GM12878 (cell line): ENCODE results near the gene RAP1A. TPM values are rescaled to one million over a fixed set of nuclear protein-coding genes. Genes with fewer than 3 reads are reported as not detected.

Experiments
- ETV6 ChIP-seq, 2 experiments: fragments of 450-650 bp in 1 of 2; IDR thresholded peaks in 1 of 2; conservative IDR thresholded peaks in 1 of 2; 2 replicates each; pipeline ENCODE4 v1.6.1; 2014; ENCODE audit warnings: antibody characterized with exemption in 1 of 2, borderline replicate concordance in 1 of 2, low read depth in 1 of 2, mild to moderate bottlenecking in 1 of 2, moderate library complexity in 1 of 2
- HCFC1 ChIP-seq: fragments of 150-350 bp; IDR thresholded peaks from 2 replicates; pipeline ENCODE4 v1.6.1; 2014; ENCODE audit warnings: low read length
- IRF4 ChIP-seq: IDR thresholded peaks from 2 replicates; pipeline ENCODE4 v1.6.1; 2011; ENCODE audit warnings: low read depth, low read length
- LARP7 ChIP-seq: fragments of 450-650 bp; IDR thresholded peaks from 2 replicates; pipeline ENCODE4 v1.6.1; 2017; ENCODE audit warnings: mild to moderate bottlenecking
- SMAD1 ChIP-seq: fragments of 450-650 bp; IDR thresholded peaks from 2 replicates; pipeline ENCODE4 v1.6.1; 2018; ENCODE audit warnings: mild to moderate bottlenecking, low read depth; ENCODE audit not compliant: partially characterized antibody
- SMAD5 ChIP-seq: IDR thresholded peaks from 2 replicates; pipeline ENCODE4 v1.6.1; 2016; ENCODE audit warnings: antibody characterized with exemption, low read depth
- TCF3 ChIP-seq: IDR thresholded peaks from 2 replicates; pipeline ENCODE4 v1.6.1; 2012; ENCODE audit warnings: low read depth, mild to moderate bottlenecking, low read length, borderline replicate concordance; ENCODE audit not compliant: insufficient read depth
- polyA plus RNA-seq, 11 experiments: library from polyadenylated mRNA; depleted of rRNA in 4 of 11; unstranded in 6 of 11; stranded (reverse) in 5 of 11; fragments of >200 nt; fragmentation: Nextera tagmentation in 4 of 11; fragmentation: Illumina TruSeq in 1 of 11; extraction: Ambion mirVana in 4 of 11; extraction: Trizol in 1 of 11; gene quantifications; 1 replicate in 1 of 11; 2 replicates in 10 of 11; pipeline versions ENCODE4 v1.2.1 to v1.2.3, GENCODE V29; 2011 to 2016; ENCODE audit warnings: inconsistent platforms in 2 of 11, missing spikeins in 2 of 11, low read depth in 1 of 11
- total RNA-seq, 4 experiments: library from RNA; depleted of rRNA in 3 of 4; stranded (reverse); fragments of >200 nt in 3 of 4; fragmentation: Illumina TruSeq in 1 of 4; extraction: Trizol in 1 of 4; gene quantifications; 2 replicates each; pipeline versions ENCODE4 v1.2.1 to v1.2.3, GENCODE V29; 2013 to 2021
- TF ChIP-seq, protein P1 (sequence below): IDR thresholded peaks from 2 replicates; pipeline ENCODE4 v1.6.1; 2012; ENCODE audit warnings: improper control_type of control experiment, low read depth, low read length; ENCODE audit not compliant: insufficient replicate concordance
- TF ChIP-seq, protein P2 (sequence below): fragments of 450-650 bp; IDR thresholded peaks from 2 replicates; pipeline ENCODE4 v1.6.1; 2017; ENCODE audit warnings: mild to moderate bottlenecking, low read depth, inconsistent platforms; ENCODE audit not compliant: poor library complexity, severe bottlenecking
- TF ChIP-seq, protein P3 (sequence below): IDR thresholded peaks from 2 replicates; pipeline ENCODE4 v1.6.1; 2011; ENCODE audit warnings: borderline replicate concordance, low read depth, mild to moderate bottlenecking, moderate library complexity, low read length; ENCODE audit not compliant: insufficient read depth, poor library complexity, severe bottlenecking

The RAP1A gene
- total and polyA plus RNA-seq, 10 of the 15 experiments (the other 5 are each of a cell fraction or from before 2014, with no cell fraction given): 38.4 to 213 (median 86.0) TPM

GRCh38 chr1:111620441-111620971 is 917 bp downstream of the RAP1A start (continued):
- TF ChIP-seq, protein P1, sequence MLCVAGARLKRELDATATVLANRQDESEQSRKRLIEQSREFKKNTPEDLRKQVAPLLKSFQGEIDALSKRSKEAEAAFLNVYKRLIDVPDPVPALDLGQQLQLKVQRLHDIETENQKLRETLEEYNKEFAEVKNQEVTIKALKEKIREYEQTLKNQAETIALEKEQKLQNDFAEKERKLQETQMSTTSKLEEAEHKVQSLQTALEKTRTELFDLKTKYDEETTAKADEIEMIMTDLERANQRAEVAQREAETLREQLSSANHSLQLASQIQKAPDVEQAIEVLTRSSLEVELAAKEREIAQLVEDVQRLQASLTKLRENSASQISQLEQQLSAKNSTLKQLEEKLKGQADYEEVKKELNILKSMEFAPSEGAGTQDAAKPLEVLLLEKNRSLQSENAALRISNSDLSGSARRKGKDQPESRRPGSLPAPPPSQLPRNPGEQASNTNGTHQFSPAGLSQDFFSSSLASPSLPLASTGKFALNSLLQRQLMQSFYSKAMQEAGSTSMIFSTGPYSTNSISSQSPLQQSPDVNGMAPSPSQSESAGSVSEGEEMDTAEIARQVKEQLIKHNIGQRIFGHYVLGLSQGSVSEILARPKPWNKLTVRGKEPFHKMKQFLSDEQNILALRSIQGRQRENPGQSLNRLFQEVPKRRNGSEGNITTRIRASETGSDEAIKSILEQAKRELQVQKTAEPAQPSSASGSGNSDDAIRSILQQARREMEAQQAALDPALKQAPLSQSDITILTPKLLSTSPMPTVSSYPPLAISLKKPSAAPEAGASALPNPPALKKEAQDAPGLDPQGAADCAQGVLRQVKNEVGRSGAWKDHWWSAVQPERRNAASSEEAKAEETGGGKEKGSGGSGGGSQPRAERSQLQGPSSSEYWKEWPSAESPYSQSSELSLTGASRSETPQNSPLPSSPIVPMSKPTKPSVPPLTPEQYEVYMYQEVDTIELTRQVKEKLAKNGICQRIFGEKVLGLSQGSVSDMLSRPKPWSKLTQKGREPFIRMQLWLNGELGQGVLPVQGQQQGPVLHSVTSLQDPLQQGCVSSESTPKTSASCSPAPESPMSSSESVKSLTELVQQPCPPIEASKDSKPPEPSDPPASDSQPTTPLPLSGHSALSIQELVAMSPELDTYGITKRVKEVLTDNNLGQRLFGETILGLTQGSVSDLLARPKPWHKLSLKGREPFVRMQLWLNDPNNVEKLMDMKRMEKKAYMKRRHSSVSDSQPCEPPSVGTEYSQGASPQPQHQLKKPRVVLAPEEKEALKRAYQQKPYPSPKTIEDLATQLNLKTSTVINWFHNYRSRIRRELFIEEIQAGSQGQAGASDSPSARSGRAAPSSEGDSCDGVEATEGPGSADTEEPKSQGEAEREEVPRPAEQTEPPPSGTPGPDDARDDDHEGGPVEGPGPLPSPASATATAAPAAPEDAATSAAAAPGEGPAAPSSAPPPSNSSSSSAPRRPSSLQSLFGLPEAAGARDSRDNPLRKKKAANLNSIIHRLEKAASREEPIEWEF: no peak
- TF ChIP-seq LARP7 (no peak), TCF3 (no peak), IRF4 (no peak), HCFC1 (no peak), SMAD1 (peak; percentile 45), ETV6 (conservative IDR thresholded peaks at IDR 0.05 in 1 of 2, IDR thresholded peaks at IDR 0.05 in 1 of 2; ENCODE audit: borderline replicate concordance in 1 of 2, low read depth in 1 of 2) (0 out of 4 replicates have a peak, but pooled peaks of 1 of the 2 experiments have one; percentile 8), SMAD5 (peak; percentile 33; the same call in 1 of the 2 replicates)
- TF ChIP-seq, protein P2, sequence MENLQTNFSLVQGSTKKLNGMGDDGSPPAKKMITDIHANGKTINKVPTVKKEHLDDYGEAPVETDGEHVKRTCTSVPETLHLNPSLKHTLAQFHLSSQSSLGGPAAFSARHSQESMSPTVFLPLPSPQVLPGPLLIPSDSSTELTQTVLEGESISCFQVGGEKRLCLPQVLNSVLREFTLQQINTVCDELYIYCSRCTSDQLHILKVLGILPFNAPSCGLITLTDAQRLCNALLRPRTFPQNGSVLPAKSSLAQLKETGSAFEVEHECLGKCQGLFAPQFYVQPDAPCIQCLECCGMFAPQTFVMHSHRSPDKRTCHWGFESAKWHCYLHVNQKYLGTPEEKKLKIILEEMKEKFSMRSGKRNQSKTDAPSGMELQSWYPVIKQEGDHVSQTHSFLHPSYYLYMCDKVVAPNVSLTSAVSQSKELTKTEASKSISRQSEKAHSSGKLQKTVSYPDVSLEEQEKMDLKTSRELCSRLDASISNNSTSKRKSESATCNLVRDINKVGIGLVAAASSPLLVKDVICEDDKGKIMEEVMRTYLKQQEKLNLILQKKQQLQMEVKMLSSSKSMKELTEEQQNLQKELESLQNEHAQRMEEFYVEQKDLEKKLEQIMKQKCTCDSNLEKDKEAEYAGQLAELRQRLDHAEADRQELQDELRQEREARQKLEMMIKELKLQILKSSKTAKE: peak; percentile 4
- TF ChIP-seq, protein P3, sequence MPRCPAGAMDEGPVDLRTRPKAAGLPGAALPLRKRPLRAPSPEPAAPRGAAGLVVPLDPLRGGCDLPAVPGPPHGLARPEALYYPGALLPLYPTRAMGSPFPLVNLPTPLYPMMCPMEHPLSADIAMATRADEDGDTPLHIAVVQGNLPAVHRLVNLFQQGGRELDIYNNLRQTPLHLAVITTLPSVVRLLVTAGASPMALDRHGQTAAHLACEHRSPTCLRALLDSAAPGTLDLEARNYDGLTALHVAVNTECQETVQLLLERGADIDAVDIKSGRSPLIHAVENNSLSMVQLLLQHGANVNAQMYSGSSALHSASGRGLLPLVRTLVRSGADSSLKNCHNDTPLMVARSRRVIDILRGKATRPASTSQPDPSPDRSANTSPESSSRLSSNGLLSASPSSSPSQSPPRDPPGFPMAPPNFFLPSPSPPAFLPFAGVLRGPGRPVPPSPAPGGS: no peak
